ENCODE data around the gene ARSJ. TPM values are rescaled to one million over a fixed set of nuclear protein-coding genes. Genes with fewer than 3 reads are reported as not detected.
A peak's percentile ranks its signal among the peaks of the same experiment; 100 is the strongest.

The ARSJ gene
- total RNA-seq, result not detected

- ATAC-seq, result peak; percentile 37
- peak; percentile 25 for DNase-seq
- CTCF ChIA-PET, result interaction anchor here (1.0 kb wide), 1 partner anchor 26 kb away, joined by 3 read pairs; no protein-coding TSS in a partner anchor
Measured at GRCh38 chr4:113979148-113979904, at the start of gene ARSJ. ARSJ (minus strand) TSS chr4:113979647; CDS start chr4:113978834, 813 bp downstream.

GRCh38 chr4:114028071-114028470 lies 48.6 kb upstream of the ARSJ start:
- H3K36me3 Mint-ChIP-seq (ENCODE audit: low read depth), result no peaks in the 10 kb centered on the region
- H3K27me3 Mint-ChIP-seq, result no peaks in the 10 kb centered on the region
- intact Hi-C loops (cut with micrococcal nuclease), result no loop called here
- H3K4me1 Mint-ChIP-seq (ENCODE audit: low read depth), result no peaks in the 10 kb centered on the region
- ATAC-seq (no peak), DNase-seq (no peak)
- no peaks in the 10 kb centered on the region for H3K9me3 Mint-ChIP-seq
- no peak overlapping the region for H3K27ac Mint-ChIP-seq
- H3K4me3 Mint-ChIP-seq, result no peak overlapping the region
- TF ChIP-seq CTCF (IDR thresholded peaks at IDR 0.05), result no peak
- ChIA-PET POLR2A (no interaction called here), CTCF (no interaction called here)

More at GRCh38 chr4:113979148-113979904, at the start of gene ARSJ:
- H3K27me3 Mint-ChIP-seq, result peaks cover 48% of the 10 kb centered on the region
- H3K27ac Mint-ChIP-seq, result no peak within 1 kb of the TSS
- H3K4me3 Mint-ChIP-seq, result peak within 1 kb of the TSS; percentile 71
- TF ChIP-seq CTCF (IDR thresholded peaks at IDR 0.05), result no peak
- POLR2A ChIA-PET, result interaction anchor here (0.8 kb wide), 1 partner anchor 36 kb away, joined by 5 read pairs; no protein-coding TSS in a partner anchor
- peaks cover 2% of the 10 kb centered on the region for H3K9me3 Mint-ChIP-seq
- intact Hi-C loops (cut with micrococcal nuclease), result no loop called here
- H3K4me1 Mint-ChIP-seq (ENCODE audit: low read depth), result peaks cover 13% of the 10 kb centered on the region
- no peaks in the 10 kb centered on the region for H3K36me3 Mint-ChIP-seq (ENCODE audit: low read depth)

GRCh38 chr4:114027596-114027995 lies 48.1 kb upstream of the ARSJ start:
- ChIA-PET POLR2A (no interaction called here), CTCF (no interaction called here)
- H3K27me3 Mint-ChIP-seq, result no peaks in the 10 kb centered on the region

GRCh38 chr4:114026447-114026846 lies 47.0 kb upstream of the ARSJ start:
- Mint-ChIP-seq H3K4me1 (ENCODE audit: low read depth) (no peaks in the 10 kb centered on the region), H3K4me3 (no peak overlapping the region), H3K27me3 (no peaks in the 10 kb centered on the region), H3K36me3 (ENCODE audit: low read depth) (no peaks in the 10 kb centered on the region), H3K27ac (no peak overlapping the region), H3K9me3 (no peaks in the 10 kb centered on the region)
- ATAC-seq (no peak), DNase-seq (no peak)
- no peak for TF ChIP-seq CTCF (IDR thresholded peaks at IDR 0.05)
- intact Hi-C loops (cut with micrococcal nuclease), result no loop called here
- ChIA-PET CTCF (no interaction called here), POLR2A (no interaction called here)

More at GRCh38 chr4:114027596-114027995, 48.1 kb upstream of the ARSJ start:
- ATAC-seq (no peak), DNase-seq (no peak)
- Mint-ChIP-seq H3K36me3 (ENCODE audit: low read depth) (no peaks in the 10 kb centered on the region), H3K9me3 (no peaks in the 10 kb centered on the region), H3K27ac (no peak overlapping the region), H3K4me1 (ENCODE audit: low read depth) (no peaks in the 10 kb centered on the region), H3K4me3 (no peak overlapping the region)
- intact Hi-C loops (cut with micrococcal nuclease), result no loop called here
- no peak for TF ChIP-seq CTCF (IDR thresholded peaks at IDR 0.05)

GRCh38 chr4:114025176-114025777 lies 45.8 kb upstream of the ARSJ start:
- H3K4me1 Mint-ChIP-seq (ENCODE audit: low read depth), result no peaks in the 10 kb centered on the region
- H3K4me3 Mint-ChIP-seq, result no peak overlapping the region
- H3K36me3 Mint-ChIP-seq (ENCODE audit: low read depth), result no peaks in the 10 kb centered on the region
- POLR2A ChIA-PET, result no interaction called here
- DNase-seq (no peak), ATAC-seq (peak; percentile 10)
- CTCF ChIA-PET, result no interaction called here
- no peak for TF ChIP-seq CTCF (IDR thresholded peaks at IDR 0.05)
- no peak overlapping the region for H3K27ac Mint-ChIP-seq
- peaks cover 1% of the 10 kb centered on the region for H3K27me3 Mint-ChIP-seq
- intact Hi-C loops (cut with micrococcal nuclease), result no loop called here
- H3K9me3 Mint-ChIP-seq, result no peaks in the 10 kb centered on the region

Measured in activated CD8-positive, alpha-beta T cell treated with anti-CD3 and anti-CD28 coated beads for 36 hours (primary cell).